B cell (primary cell): ENCODE measurements around the gene PGGHG. TPM values are rescaled to one million over a fixed set of nuclear protein-coding genes. Genes with fewer than 3 reads are reported as not detected.
A peak's percentile ranks its signal among the peaks of the same experiment; 100 is the strongest.

Experiments
- ATAC-seq: fragments of 200-7000 bp; cut with Tn5 transposase; one replicate; pipeline ENCODE4 v1.10.0; 2021; ENCODE audit warnings: low read depth, mild to moderate bottlenecking, moderate number of reproducible peaks, moderate library complexity
- CTCF ChIA-PET: fragments of 350-600 bp; sonication (Branson Sonifier 250); formaldehyde crosslinking; loops from one replicate; lab custom pipeline; 2021; ENCODE audit warnings: antibody characterized with exemption, inconsistent platforms; lab: Charles Lee
- POLR2A ChIA-PET: fragments of 350-600 bp; sonication (Branson Sonifier 250); formaldehyde crosslinking; loops from one replicate; lab custom pipeline; 2021; ENCODE audit warnings: antibody characterized with exemption; lab: Charles Lee
- DNase-seq: peaks from one replicate; pipeline ENCODE4 v3.0.0; 2013
- H2AFZ ChIP-seq: 2 replicates; pipeline ENCODE4 v1.6.1; 2012; ENCODE audit warnings: mild to moderate bottlenecking, low read depth, low read length; ENCODE audit not compliant: insufficient read depth, poor library complexity, severe bottlenecking
- H3K27ac ChIP-seq, 2 donors: 1 replicate in 1 of 2; 2 replicates in 1 of 2; pipeline ENCODE4 v1.5.1; 2012 to 2013; ENCODE audit warnings: low read length in 2 of 2, mild to moderate bottlenecking in 2 of 2, moderate library complexity in 1 of 2
- H3K27me3 ChIP-seq, 4 experiments: fragments of 200-600 bp in 1 of 4; sonication (generic) in 1 of 4; replicated peaks in 1 of 4; 1 replicate in 2 of 4; 2 replicates in 2 of 4; pipeline versions ENCODE4 v1.6.1 to v1.7.0; 2013 to 2016; ENCODE audit warnings: low read length in 3 of 4, mild to moderate bottlenecking in 2 of 4, mixed read lengths in 1 of 4, moderate library complexity in 1 of 4; ENCODE audit not compliant: insufficient read depth in 4 of 4, control insufficient read depth in 3 of 4; ENCODE audit errors: control extremely low read depth in 1 of 4
- H3K36me3 ChIP-seq, 2 experiments: replicated peaks in 1 of 2; 1 replicate in 1 of 2; 2 replicates in 1 of 2; pipeline versions ENCODE4 v1.6.1 to v1.7.1; 2013; ENCODE audit warnings: low read length in 1 of 2; ENCODE audit not compliant: insufficient read depth in 2 of 2, control insufficient read depth in 1 of 2; ENCODE audit errors: control extremely low read depth in 1 of 2, extremely low read depth in 1 of 2
- H3K4me1 ChIP-seq, 2 donors: fragments of 200-600 bp in 1 of 2; sonication (generic) in 1 of 2; 1 replicate in 1 of 2; 2 replicates in 1 of 2; pipeline versions ENCODE4 v1.5.1 to v1.6.1; 2013 to 2017; ENCODE audit warnings: low read length in 2 of 2; ENCODE audit not compliant: control insufficient read depth in 2 of 2, insufficient read depth in 2 of 2
- H3K4me2 ChIP-seq: replicated peaks from 2 replicates; pipeline ENCODE3; 2012; ENCODE audit warnings: mild to moderate bottlenecking, low read depth, low read length; ENCODE audit not compliant: poor library complexity, severe bottlenecking
- H3K4me3 ChIP-seq, 5 experiments: fragments of 200-600 bp in 1 of 5; sonication (generic) in 1 of 5; 1 replicate in 3 of 5; 2 replicates in 2 of 5; pipeline versions ENCODE4 v1.5.1 to v1.7.0; 2011 to 2016; ENCODE audit warnings: low read length in 4 of 5, mild to moderate bottlenecking in 4 of 5, low read depth in 2 of 5, control low read depth in 1 of 5, moderate library complexity in 1 of 5; ENCODE audit not compliant: insufficient read depth in 1 of 5; ENCODE audit errors: control extremely low read depth in 1 of 5, extremely low read depth in 1 of 5
- H3K79me2 ChIP-seq: fragments of 200-600 bp; sonication (generic); one replicate; pipeline ENCODE4 v1.6.0; 2016; ENCODE audit warnings: low read length; ENCODE audit not compliant: control insufficient read depth, insufficient read depth
- H3K9ac ChIP-seq: fragments of 200-600 bp; sonication (generic); 2 replicates; pipeline ENCODE4 v1.6.1; 2017; ENCODE audit warnings: mild to moderate bottlenecking, low read length, moderate library complexity
- H3K9me3 ChIP-seq, 3 donors: one replicate each; pipeline versions ENCODE4 v1.6.1 to v1.7.1; 2013; ENCODE audit warnings: low read length in 2 of 3; ENCODE audit not compliant: control insufficient read depth in 2 of 3, insufficient read depth in 1 of 3; ENCODE audit errors: control extremely low read depth in 1 of 3
- H4K20me1 ChIP-seq: 2 replicates; pipeline ENCODE4 v1.6.0; 2012; ENCODE audit warnings: mild to moderate bottlenecking, low read length; ENCODE audit not compliant: insufficient read depth, control insufficient read depth, poor library complexity, severe bottlenecking
- H3K27ac Mint-ChIP-seq: one replicate; pipeline ENCODE4 v1.8.0; 2021; ENCODE audit warnings: mixed read lengths
- H3K27me3 Mint-ChIP-seq: one replicate; pipeline ENCODE4 v1.8.0; 2021; ENCODE audit warnings: mixed read lengths
- H3K4me1 Mint-ChIP-seq: one replicate; pipeline ENCODE4 v1.8.0; 2021; ENCODE audit warnings: mixed read lengths
- H3K4me3 Mint-ChIP-seq: one replicate; pipeline ENCODE4 v1.8.0; 2021; ENCODE audit warnings: mixed read lengths
- H3K9me3 Mint-ChIP-seq: one replicate; pipeline ENCODE4 v1.8.0; 2022; ENCODE audit warnings: mixed read lengths; ENCODE audit not compliant: insufficient read depth
- CTCF ChIP-seq: fragments of 200-600 bp; IDR thresholded peaks from one replicate; pipeline ENCODE4 v1.8.0; 2022; ENCODE audit warnings: antibody characterized with exemption, mild to moderate bottlenecking
- EZH2 ChIP-seq: IDR thresholded peaks from 2 replicates; pipeline ENCODE4 v1.6.1; 2012; ENCODE audit warnings: borderline replicate concordance, low read depth, mild to moderate bottlenecking, moderate library complexity, low read length; ENCODE audit not compliant: insufficient read depth, poor library complexity, severe bottlenecking
- WGBS: methylation state at CpG from one replicate; pipeline ENCODE4 v1.1.5; 2013; ENCODE audit warnings: missing lambda C conversion rate; ENCODE audit not compliant: insufficient coverage; 5-methylcytosine and 5-hydroxymethylcytosine counted together
- intact Hi-C: fragments of 100-400 bp; cut with micrococcal nuclease; formaldehyde crosslinking; loops from one replicate; pipeline ENCODE4 v1.10.0; 2022
- polyA plus RNA-seq: library from polyadenylated mRNA; depleted of rRNA; stranded (reverse); fragments of >200 nt; gene quantifications from 2 replicates; pipeline ENCODE4 v1.2.3, GENCODE V29; 2012
- total RNA-seq, 2 donors: library from RNA; stranded (reverse); fragments of 120-200 nt in 1 of 2; gene quantifications; 1 replicate in 1 of 2; 2 replicates in 1 of 2; pipeline versions ENCODE4 v1.2.3 to v1.2.4, GENCODE V29; 2013 to 2022

Gene PGGHG
- total and polyA plus RNA-seq, 2 donors (not counting 1 experiment from before 2014, with no cell fraction given): 159 to 264 TPM

- Histone ChIP-seq H3K4me3 (no peak overlapping the region), H3K9ac (no peak overlapping the region), H3K79me2 (peaks cover 11% of the 10 kb centered on the region), H3K27me3 (no peaks in the 10 kb centered on the region), H2AFZ (no peak overlapping the region), H3K36me3 (no peaks in the 10 kb centered on the region), H4K20me1 (no peaks in the 10 kb centered on the region), H3K9me3 (peaks cover 0 to 6% (median 0%) of the 10 kb centered on the region in 3 donors), H3K4me1 (peaks cover 33 to 37% of the 10 kb centered on the region in 2 donors), H3K27ac (no peak overlapping the region), H3K4me2 (no peak overlapping the region)
- WGBS: 94% methylated on average over 22 of the region's 22 CpGs
- Mint-ChIP-seq H3K4me3 (no peak overlapping the region), H3K9me3 (peaks cover 2% of the 10 kb centered on the region), H3K27me3 (no peaks in the 10 kb centered on the region), H3K4me1 (peaks cover 41% of the 10 kb centered on the region), H3K27ac (peak overlapping the region; percentile 75)
- TF ChIP-seq CTCF (no peak), EZH2 (no peak)
- intact Hi-C loops: no loop called here
- no peak for ATAC-seq
- ChIA-PET CTCF (interaction anchor here (1.2 to 1.4 kb wide), 3 partner anchors 10 to 40 kb away, joined by 3 to 5 read pairs (median 4); no protein-coding TSS in a partner anchor), POLR2A (no interaction called here)
- DNase-seq: no peak
Observed at GRCh38 chr11:272195-272930, 16.6 kb upstream of the PGGHG start.

GRCh38 chr11:272931-273198 lies 16.1 kb upstream of the PGGHG start:
- Histone ChIP-seq H3K4me1 (peaks cover 30 to 33% of the 10 kb centered on the region in 2 donors), H3K9ac (no peak overlapping the region), H3K27ac (no peak overlapping the region), H3K79me2 (peaks cover 11% of the 10 kb centered on the region), H3K4me2 (no peak overlapping the region), H3K4me3 (no peak overlapping the region), H3K9me3 (peaks cover 0 to 6% (median 0%) of the 10 kb centered on the region in 3 donors), H3K27me3 (no peaks in the 10 kb centered on the region), H2AFZ (no peak overlapping the region), H3K36me3 (no peaks in the 10 kb centered on the region), H4K20me1 (no peaks in the 10 kb centered on the region)
- no peak overlapping the region for H3K4me3 Mint-ChIP-seq
- ATAC-seq (no peak), DNase-seq (no peak)
- no peak overlapping the region for H3K27ac Mint-ChIP-seq
- H3K4me1 Mint-ChIP-seq: peaks cover 40% of the 10 kb centered on the region
- CTCF ChIA-PET: interaction anchor here (0.9 to 1.3 kb wide), 2 partner anchors 23 to 40 kb away, joined by 3 read pairs; no protein-coding TSS in a partner anchor
- H3K9me3 Mint-ChIP-seq: peaks cover 2% of the 10 kb centered on the region
- POLR2A ChIA-PET: interaction anchor here (0.7 kb wide), 3 partner anchors 49 to 423 kb away, joined by 3 to 5 read pairs (median 3); no protein-coding TSS in a partner anchor
- over 99% methylated on average over 6 of the region's 6 CpGs for WGBS
- no peaks in the 10 kb centered on the region for H3K27me3 Mint-ChIP-seq
- TF ChIP-seq EZH2: no peak
- no peak for TF ChIP-seq CTCF
- intact Hi-C loops: no loop called here
